MM.1S (cell line): ENCODE results near the gene VDAC2.

Experiments used
- DNase-seq: peaks from one replicate; pipeline ENCODE4 v3.0.0-alpha.2; 2015
- H2AFZ ChIP-seq: fragments of 300-600 bp; sonication (generic); 2 replicates; pipeline ENCODE4 v1.6.0; 2016; ENCODE audit warnings: antibody characterized with exemption, low read length
- H3F3A ChIP-seq: fragments of 300-600 bp; sonication (generic); 2 replicates; pipeline ENCODE4 v1.6.1; 2016; ENCODE audit warnings: mild to moderate bottlenecking, antibody characterized with exemption, low read length, moderate library complexity, mixed read lengths; ENCODE audit not compliant: insufficient read depth
- H3K27ac ChIP-seq: fragments of 300-600 bp; sonication (generic); 2 replicates; pipeline ENCODE4 v1.5.1; 2016; ENCODE audit warnings: mild to moderate bottlenecking, low read length
- H3K27me3 ChIP-seq: fragments of 300-600 bp; sonication (generic); replicated peaks from 2 replicates; pipeline ENCODE4 v1.6.0; 2016; ENCODE audit warnings: low read length; ENCODE audit not compliant: insufficient read depth
- H3K36me3 ChIP-seq: fragments of 300-600 bp; sonication (generic); replicated peaks from 2 replicates; pipeline ENCODE4 v1.6.1; 2016; ENCODE audit warnings: mild to moderate bottlenecking, low read length, mixed read lengths; ENCODE audit not compliant: insufficient read depth
- H3K4me1 ChIP-seq: fragments of 300-600 bp; sonication (generic); 2 replicates; pipeline ENCODE4 v1.6.1; 2016; ENCODE audit warnings: low read length, mixed read lengths
- H3K4me2 ChIP-seq: fragments of 300-600 bp; sonication (generic); 2 replicates; pipeline ENCODE4 v1.6.0; 2016; ENCODE audit warnings: low read depth, low read length
- H3K4me3 ChIP-seq: fragments of 300-600 bp; sonication (generic); 2 replicates; pipeline ENCODE4 v1.5.1; 2016; ENCODE audit warnings: low read length, mixed read lengths
- H3K79me2 ChIP-seq: fragments of 300-600 bp; sonication (generic); 2 replicates; pipeline ENCODE4 v1.6.1; 2016; ENCODE audit warnings: mixed run types, low read length, mixed read lengths
- H3K9ac ChIP-seq: fragments of 300-600 bp; sonication (generic); 2 replicates; pipeline ENCODE4 v1.6.1; 2016; ENCODE audit warnings: low read length, mixed read lengths
- H3K9me2 ChIP-seq: fragments of 300-600 bp; sonication (generic); replicated peaks from 2 replicates; pipeline ENCODE4 v1.6.1; 2016; ENCODE audit warnings: mild to moderate bottlenecking, low read length, mixed read lengths; ENCODE audit not compliant: insufficient read depth
- H3K9me3 ChIP-seq: fragments of 300-600 bp; sonication (generic); replicated peaks from 2 replicates; pipeline ENCODE4 v1.6.1; 2016; ENCODE audit warnings: mild to moderate bottlenecking, low read length, mixed read lengths; ENCODE audit not compliant: insufficient read depth
- H4K20me1 ChIP-seq: fragments of 300-600 bp; sonication (generic); 2 replicates; pipeline ENCODE4 v1.6.1; 2016; ENCODE audit warnings: mild to moderate bottlenecking, low read length, moderate library complexity, mixed read lengths; ENCODE audit not compliant: insufficient read depth
- CTCF ChIP-seq: fragments of 300-600 bp; sonication (generic); IDR thresholded peaks from 2 replicates; pipeline ENCODE4 v1.5.1; 2016; ENCODE audit warnings: antibody characterized with exemption, low read length, mixed read lengths
- EZH2 ChIP-seq: fragments of 300-600 bp; sonication (generic); optimal IDR thresholded peaks from 2 replicates; pipeline ENCODE3; 2017; ENCODE audit warnings: low read depth, mild to moderate bottlenecking, antibody characterized with exemption, low read length, mixed read lengths
- EZH2phosphoT487 ChIP-seq: fragments of 300-600 bp; sonication (generic); IDR thresholded peaks from 2 replicates; pipeline ENCODE4 v1.6.1; 2018; ENCODE audit warnings: antibody characterized with exemption, low read length

Gene VDAC2

DNA sequence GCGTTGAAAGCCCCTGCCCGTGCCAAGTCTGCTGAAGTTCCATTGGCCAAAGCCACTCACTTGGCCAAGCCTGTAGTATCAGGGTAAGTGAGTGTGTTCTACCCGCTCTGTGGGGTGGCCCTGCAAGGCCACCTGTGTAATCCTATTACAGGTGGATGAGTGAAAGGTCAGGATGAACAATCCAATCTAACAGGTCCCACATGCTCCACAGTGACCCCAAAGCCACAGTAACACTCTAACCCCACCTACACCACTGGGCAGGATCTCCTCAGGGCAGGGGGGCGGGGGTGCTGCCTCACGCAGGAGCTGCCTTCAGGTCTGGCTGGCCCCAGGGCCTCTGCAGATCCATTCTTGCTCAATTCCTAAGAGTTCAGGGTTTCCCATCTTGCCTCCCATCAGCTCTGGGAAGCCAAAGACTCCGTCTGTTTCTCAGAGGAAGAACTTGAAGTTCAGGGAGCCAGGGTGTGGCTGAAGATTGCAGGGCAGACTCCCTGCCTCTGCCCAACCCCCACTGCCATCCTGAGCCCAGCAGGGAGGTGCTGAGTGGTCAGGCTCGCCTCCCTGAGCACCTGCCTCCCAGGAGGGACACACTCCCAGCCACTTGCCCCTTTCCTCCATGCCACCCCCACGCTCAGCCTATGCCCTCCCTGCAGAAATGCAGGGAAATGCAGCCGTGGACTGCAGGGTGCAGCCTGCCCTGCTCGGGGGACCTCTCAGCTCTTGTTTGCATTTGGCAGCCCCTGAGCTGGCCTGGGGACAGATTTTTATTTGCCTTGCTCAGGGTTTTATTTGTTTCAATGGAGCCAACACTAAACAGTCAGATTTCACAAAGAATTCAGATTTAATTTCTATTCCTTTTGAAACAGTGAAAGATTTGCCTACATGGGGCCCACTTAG lies 35.0 kb downstream of the VDAC2 start:
- no peak overlapping the region for H3K4me3 ChIP-seq
- H3F3A ChIP-seq: no peaks in the 10 kb centered on the region
- H3K9me2 ChIP-seq: no peaks in the 10 kb centered on the region
- no peak overlapping the region for H3K9ac ChIP-seq
- no peaks in the 10 kb centered on the region for H3K27me3 ChIP-seq
- DNase-seq: no peak
- H3K4me1 ChIP-seq: no peaks in the 10 kb centered on the region
- H3K79me2 ChIP-seq: no peaks in the 10 kb centered on the region
- no peaks in the 10 kb centered on the region for H3K36me3 ChIP-seq
- H3K9me3 ChIP-seq: no peaks in the 10 kb centered on the region
- no peak for TF ChIP-seq EZH2phosphoT487
- TF ChIP-seq EZH2: no peak
- no peak for TF ChIP-seq CTCF
- H4K20me1 ChIP-seq: no peaks in the 10 kb centered on the region
- no peak overlapping the region for H3K27ac ChIP-seq
- no peak overlapping the region for H3K4me2 ChIP-seq
- no peak overlapping the region for H2AFZ ChIP-seq

GRCh38 chr10:75246506-75246905 lies 35.9 kb downstream of the VDAC2 start:
- no peak for DNase-seq
- no peaks in the 10 kb centered on the region for H3K4me1 ChIP-seq

GRCh38 chr10:75247797-75248196 lies 37.2 kb downstream of the VDAC2 start:
- H3K4me3 ChIP-seq: no peak overlapping the region
- TF ChIP-seq CTCF (no peak), EZH2 (no peak), EZH2phosphoT487 (no peak)
- H3K79me2 ChIP-seq: no peaks in the 10 kb centered on the region
- no peak overlapping the region for H3K27ac ChIP-seq
- no peaks in the 10 kb centered on the region for H3K27me3 ChIP-seq
- no peak for DNase-seq
- no peak overlapping the region for H2AFZ ChIP-seq
- no peaks in the 10 kb centered on the region for H3F3A ChIP-seq
- H3K4me2 ChIP-seq: no peak overlapping the region
- H3K4me1 ChIP-seq: no peaks in the 10 kb centered on the region
- no peaks in the 10 kb centered on the region for H3K36me3 ChIP-seq
- no peak overlapping the region for H3K9ac ChIP-seq
- H3K9me2 ChIP-seq: no peaks in the 10 kb centered on the region
- H3K9me3 ChIP-seq: no peaks in the 10 kb centered on the region
- no peaks in the 10 kb centered on the region for H4K20me1 ChIP-seq

More at GRCh38 chr10:75246506-75246905, 35.9 kb downstream of the VDAC2 start:
- Histone ChIP-seq H3F3A (no peaks in the 10 kb centered on the region), H3K27me3 (no peaks in the 10 kb centered on the region), H3K9ac (no peak overlapping the region), H3K79me2 (no peaks in the 10 kb centered on the region), H3K9me2 (no peaks in the 10 kb centered on the region), H3K9me3 (no peaks in the 10 kb centered on the region), H3K4me2 (no peak overlapping the region), H3K27ac (no peak overlapping the region), H3K36me3 (no peaks in the 10 kb centered on the region), H4K20me1 (no peaks in the 10 kb centered on the region), H2AFZ (no peak overlapping the region), H3K4me3 (no peak overlapping the region)
- TF ChIP-seq EZH2 (no peak), CTCF (no peak), EZH2phosphoT487 (no peak)
